ENCODE results near the gene KCNH4. TPM values are rescaled to one million over a fixed set of nuclear protein-coding genes. Genes with fewer than 3 reads are reported as not detected.

The KCNH4 gene
- total and polyA plus RNA-seq, 2 of the 13 experiments (the other 11 are each of a cell fraction or from before 2014, with no cell fraction given) = 0.01 to 0.09 TPM

DNA sequence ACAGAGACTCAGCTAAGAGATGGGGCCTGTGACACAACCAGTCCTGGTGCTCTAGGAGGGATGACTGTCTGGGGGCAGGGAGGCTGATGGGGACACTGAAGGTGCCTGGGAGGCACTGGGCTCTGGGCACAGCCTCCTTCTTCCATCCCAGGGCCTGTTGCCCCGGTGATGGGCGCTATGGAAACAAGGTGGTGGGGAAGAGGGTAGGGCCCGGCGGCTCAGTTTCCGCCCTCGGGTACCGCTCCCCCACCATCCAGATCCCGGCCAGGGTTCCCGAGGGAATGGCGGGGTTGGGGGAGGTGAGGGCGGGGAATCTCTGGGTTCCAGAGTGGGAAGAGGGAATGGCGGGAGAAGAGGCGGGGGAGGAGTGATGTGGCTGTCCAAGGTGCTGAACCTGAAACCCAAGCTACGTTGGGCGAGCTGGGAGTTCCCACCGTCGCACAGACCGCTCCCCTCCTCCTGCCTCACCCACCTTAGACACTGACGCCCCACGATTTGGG is 981 bp downstream of the KCNH4 start (continued):
- TF ChIP-seq, protein P1, sequence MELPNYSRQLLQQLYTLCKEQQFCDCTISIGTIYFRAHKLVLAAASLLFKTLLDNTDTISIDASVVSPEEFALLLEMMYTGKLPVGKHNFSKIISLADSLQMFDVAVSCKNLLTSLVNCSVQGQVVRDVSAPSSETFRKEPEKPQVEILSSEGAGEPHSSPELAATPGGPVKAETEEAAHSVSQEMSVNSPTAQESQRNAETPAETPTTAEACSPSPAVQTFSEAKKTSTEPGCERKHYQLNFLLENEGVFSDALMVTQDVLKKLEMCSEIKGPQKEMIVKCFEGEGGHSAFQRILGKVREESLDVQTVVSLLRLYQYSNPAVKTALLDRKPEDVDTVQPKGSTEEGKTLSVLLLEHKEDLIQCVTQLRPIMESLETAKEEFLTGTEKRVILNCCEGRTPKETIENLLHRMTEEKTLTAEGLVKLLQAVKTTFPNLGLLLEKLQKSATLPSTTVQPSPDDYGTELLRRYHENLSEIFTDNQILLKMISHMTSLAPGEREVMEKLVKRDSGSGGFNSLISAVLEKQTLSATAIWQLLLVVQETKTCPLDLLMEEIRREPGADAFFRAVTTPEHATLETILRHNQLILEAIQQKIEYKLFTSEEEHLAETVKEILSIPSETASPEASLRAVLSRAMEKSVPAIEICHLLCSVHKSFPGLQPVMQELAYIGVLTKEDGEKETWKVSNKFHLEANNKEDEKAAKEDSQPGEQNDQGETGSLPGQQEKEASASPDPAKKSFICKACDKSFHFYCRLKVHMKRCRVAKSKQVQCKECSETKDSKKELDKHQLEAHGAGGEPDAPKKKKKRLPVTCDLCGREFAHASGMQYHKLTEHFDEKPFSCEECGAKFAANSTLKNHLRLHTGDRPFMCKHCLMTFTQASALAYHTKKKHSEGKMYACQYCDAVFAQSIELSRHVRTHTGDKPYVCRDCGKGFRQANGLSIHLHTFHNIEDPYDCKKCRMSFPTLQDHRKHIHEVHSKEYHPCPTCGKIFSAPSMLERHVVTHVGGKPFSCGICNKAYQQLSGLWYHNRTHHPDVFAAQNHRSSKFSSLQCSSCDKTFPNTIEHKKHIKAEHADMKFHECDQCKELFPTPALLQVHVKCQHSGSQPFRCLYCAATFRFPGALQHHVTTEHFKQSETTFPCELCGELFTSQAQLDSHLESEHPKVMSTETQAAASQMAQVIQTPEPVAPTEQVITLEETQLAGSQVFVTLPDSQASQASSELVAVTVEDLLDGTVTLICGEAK (IDR thresholded peaks at IDR 0.05) = no peak
- TF ChIP-seq, protein P1 (CRISPR knock-in tag; IDR thresholded peaks at IDR 0.05) = peak; percentile 73
- TF ChIP-seq MTF1 (CRISPR knock-in tag; IDR thresholded peaks at IDR 0.05) (peak; percentile 82; the same call in 1 of the 2 replicates), CENPT (CRISPR knock-in tag; IDR thresholded peaks at IDR 0.05; ENCODE audit: low read depth) (no peak), KLF16 (CRISPR knock-in tag; IDR thresholded peaks at IDR 0.05) (peak; percentile 60 to 98; a peak in 2 of 4 replicates), ZNF546 (CRISPR knock-in tag; conservative IDR thresholded peaks at IDR 0.05) (peak; percentile 52; the same call in 1 of the 2 replicates), STAG1 (CRISPR knock-in tag; IDR thresholded peaks at IDR 0.05) (0 out of 2 replicates have a peak, but pooled peaks have one; percentile 10), ZNF737 (CRISPR knock-in tag; IDR thresholded peaks at IDR 0.05; ENCODE audit: borderline replicate concordance) (no peak), ZNF678 (CRISPR knock-in tag; IDR thresholded peaks at IDR 0.05) (peak; percentile 93; the same call in 1 of the 2 replicates), KMT2B (CRISPR knock-in tag; IDR thresholded peaks at IDR 0.05) (peak; percentile 86), PAWR (CRISPR knock-in tag; IDR thresholded peaks at IDR 0.05; ENCODE audit: borderline replicate concordance) (no peak), RELA (CRISPR knock-in tag; IDR thresholded peaks at IDR 0.05) (0 out of 2 replicates have a peak, but pooled peaks have one; percentile 60), KAT8 (CRISPR knock-in tag; IDR thresholded peaks at IDR 0.05) (peak; percentile 77), RFX1 (IDR thresholded peaks at IDR 0.05) (peak; percentile 44; the same call in 1 of the 2 replicates), MTA1 (CRISPR knock-in tag; IDR thresholded peaks at IDR 0.05; ENCODE audit: borderline replicate concordance) (no peak)
- TF ChIP-seq, protein P2, sequence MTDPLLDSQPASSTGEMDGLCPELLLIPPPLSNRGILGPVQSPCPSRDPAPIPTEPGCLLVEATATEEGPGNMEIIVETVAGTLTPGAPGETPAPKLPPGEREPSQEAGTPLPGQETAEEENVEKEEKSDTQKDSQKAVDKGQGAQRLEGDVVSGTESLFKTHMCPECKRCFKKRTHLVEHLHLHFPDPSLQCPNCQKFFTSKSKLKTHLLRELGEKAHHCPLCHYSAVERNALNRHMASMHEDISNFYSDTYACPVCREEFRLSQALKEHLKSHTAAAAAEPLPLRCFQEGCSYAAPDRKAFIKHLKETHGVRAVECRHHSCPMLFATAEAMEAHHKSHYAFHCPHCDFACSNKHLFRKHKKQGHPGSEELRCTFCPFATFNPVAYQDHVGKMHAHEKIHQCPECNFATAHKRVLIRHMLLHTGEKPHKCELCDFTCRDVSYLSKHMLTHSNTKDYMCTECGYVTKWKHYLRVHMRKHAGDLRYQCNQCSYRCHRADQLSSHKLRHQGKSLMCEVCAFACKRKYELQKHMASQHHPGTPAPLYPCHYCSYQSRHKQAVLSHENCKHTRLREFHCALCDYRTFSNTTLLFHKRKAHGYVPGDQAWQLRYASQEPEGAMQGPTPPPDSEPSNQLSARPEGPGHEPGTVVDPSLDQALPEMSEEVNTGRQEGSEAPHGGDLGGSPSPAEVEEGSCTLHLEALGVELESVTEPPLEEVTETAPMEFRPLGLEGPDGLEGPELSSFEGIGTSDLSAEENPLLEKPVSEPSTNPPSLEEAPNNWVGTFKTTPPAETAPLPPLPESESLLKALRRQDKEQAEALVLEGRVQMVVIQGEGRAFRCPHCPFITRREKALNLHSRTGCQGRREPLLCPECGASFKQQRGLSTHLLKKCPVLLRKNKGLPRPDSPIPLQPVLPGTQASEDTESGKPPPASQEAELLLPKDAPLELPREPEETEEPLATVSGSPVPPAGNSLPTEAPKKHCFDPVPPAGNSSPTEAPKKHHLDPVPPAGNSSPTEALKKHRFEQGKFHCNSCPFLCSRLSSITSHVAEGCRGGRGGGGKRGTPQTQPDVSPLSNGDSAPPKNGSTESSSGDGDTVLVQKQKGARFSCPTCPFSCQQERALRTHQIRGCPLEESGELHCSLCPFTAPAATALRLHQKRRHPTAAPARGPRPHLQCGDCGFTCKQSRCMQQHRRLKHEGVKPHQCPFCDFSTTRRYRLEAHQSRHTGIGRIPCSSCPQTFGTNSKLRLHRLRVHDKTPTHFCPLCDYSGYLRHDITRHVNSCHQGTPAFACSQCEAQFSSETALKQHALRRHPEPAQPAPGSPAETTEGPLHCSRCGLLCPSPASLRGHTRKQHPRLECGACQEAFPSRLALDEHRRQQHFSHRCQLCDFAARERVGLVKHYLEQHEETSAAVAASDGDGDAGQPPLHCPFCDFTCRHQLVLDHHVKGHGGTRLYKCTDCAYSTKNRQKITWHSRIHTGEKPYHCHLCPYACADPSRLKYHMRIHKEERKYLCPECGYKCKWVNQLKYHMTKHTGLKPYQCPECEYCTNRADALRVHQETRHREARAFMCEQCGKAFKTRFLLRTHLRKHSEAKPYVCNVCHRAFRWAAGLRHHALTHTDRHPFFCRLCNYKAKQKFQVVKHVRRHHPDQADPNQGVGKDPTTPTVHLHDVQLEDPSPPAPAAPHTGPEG (CRISPR knock-in tag; IDR thresholded peaks at IDR 0.05) = peak; percentile 87

Measured in HepG2 (cell line).